B cell (primary cell): Measurements from ENCODE around the gene BRI3BP.

ENCODE experiments used
- EZH2 ChIP-seq: IDR thresholded peaks from 2 replicates; pipeline ENCODE4 v1.6.1; 2012; ENCODE audit warnings: borderline replicate concordance, low read depth, mild to moderate bottlenecking, moderate library complexity, low read length; ENCODE audit not compliant: insufficient read depth, poor library complexity, severe bottlenecking
- TF ChIP-seq, protein P1 (sequence below): fragments of 200-600 bp; IDR thresholded peaks from one replicate; pipeline ENCODE4 v1.8.0; 2022; ENCODE audit warnings: antibody characterized with exemption, mild to moderate bottlenecking

DNA sequence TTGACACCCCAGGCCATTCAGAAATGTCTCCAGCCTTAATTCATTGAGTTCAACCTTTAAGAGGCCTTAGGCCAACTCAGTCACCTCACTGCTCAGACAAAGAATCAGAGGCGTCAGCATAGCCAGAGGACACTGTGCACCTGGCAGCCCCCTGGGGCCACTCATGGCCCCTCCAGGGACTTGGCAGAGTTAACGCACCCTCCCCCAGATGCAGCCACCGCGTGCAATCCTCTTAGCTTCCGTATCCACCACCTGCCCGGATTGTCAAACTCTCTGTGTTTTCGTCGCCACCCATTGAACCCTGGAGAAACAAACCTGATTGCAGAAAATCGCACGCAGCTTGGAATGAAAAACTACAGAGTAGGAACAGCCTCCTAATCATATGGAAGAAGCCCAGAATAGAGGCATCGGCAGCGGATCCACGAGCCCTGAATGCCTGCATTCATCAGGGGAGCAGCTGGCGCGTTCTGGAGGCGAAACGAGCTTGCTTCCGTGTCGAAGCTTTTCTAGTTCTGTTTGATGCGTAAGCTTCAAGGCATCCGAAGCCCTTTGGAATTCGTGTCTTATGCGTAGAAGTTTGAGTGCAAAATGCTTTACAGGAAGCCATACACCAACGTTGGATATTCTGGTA is 22.4 kb downstream of the BRI3BP start:
- TF ChIP-seq, protein P1, sequence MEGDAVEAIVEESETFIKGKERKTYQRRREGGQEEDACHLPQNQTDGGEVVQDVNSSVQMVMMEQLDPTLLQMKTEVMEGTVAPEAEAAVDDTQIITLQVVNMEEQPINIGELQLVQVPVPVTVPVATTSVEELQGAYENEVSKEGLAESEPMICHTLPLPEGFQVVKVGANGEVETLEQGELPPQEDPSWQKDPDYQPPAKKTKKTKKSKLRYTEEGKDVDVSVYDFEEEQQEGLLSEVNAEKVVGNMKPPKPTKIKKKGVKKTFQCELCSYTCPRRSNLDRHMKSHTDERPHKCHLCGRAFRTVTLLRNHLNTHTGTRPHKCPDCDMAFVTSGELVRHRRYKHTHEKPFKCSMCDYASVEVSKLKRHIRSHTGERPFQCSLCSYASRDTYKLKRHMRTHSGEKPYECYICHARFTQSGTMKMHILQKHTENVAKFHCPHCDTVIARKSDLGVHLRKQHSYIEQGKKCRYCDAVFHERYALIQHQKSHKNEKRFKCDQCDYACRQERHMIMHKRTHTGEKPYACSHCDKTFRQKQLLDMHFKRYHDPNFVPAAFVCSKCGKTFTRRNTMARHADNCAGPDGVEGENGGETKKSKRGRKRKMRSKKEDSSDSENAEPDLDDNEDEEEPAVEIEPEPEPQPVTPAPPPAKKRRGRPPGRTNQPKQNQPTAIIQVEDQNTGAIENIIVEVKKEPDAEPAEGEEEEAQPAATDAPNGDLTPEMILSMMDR: no peak
- no peak for TF ChIP-seq EZH2
